Measurements from ENCODE around the gene FBXO21.

DNA sequence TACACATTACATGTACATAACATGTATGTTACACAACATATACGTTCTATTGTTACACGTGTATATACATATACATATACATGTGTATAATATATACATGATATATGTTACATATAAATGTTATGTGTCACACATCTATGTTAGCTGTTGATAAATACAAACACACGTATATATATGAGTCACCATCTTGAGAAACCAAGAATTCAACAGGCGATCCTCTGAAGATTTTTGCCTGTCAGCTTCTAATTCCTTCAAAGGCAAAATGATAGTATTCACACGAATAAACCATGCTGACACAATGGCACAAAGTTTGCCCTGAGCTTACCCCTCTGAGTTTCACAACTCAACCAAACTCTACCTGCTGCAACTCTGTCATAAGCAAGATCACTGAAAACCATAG lies 60.9 kb downstream of the FBXO21 start:
- TF ChIP-seq, protein P1, sequence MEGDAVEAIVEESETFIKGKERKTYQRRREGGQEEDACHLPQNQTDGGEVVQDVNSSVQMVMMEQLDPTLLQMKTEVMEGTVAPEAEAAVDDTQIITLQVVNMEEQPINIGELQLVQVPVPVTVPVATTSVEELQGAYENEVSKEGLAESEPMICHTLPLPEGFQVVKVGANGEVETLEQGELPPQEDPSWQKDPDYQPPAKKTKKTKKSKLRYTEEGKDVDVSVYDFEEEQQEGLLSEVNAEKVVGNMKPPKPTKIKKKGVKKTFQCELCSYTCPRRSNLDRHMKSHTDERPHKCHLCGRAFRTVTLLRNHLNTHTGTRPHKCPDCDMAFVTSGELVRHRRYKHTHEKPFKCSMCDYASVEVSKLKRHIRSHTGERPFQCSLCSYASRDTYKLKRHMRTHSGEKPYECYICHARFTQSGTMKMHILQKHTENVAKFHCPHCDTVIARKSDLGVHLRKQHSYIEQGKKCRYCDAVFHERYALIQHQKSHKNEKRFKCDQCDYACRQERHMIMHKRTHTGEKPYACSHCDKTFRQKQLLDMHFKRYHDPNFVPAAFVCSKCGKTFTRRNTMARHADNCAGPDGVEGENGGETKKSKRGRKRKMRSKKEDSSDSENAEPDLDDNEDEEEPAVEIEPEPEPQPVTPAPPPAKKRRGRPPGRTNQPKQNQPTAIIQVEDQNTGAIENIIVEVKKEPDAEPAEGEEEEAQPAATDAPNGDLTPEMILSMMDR (IDR thresholded peaks at IDR 0.05 in 4 of 5, conservative IDR thresholded peaks at IDR 0.05 in 1 of 5): no peak
- no peak for TF ChIP-seq POLR2A (IDR thresholded peaks at IDR 0.05)

Data from gastrocnemius medialis (tissue), 4 donors.